Stimulated activated CD4-positive, alpha-beta T cell treated with anti-CD3 and anti-CD28 coated beads, Interleukin-1b, Interleukin-23, amount 100 ng/mL, for 1 hour (primary cell): ENCODE results near the gene RRBP1.

Experiments used
- DNase-seq, 2 donors: peaks; one replicate each; pipeline ENCODE4 v3.0.0-alpha.2; 2020; ENCODE audit warnings: low read depth in 2 of 2

The RRBP1 gene

DNA sequence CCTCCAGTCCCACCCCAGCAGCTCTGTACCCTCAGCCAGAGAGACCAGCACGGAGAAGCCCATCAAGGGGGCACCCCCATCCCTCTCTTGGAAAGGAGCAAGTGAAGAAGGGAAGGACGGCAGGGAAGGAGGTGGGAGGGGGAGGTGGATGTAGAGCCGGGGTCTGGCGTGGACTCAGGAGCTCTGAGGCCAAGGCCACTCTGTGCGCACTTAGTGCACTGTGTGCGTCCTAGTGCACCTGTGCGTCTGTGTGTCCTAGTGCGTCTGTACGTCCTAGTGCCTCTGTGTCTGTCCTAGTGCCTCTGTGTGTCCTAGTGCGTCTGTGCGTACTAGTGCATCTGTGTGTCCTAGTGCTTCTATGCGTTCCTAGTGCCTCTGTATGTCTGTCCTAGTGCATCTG, 58.0 kb downstream of the RRBP1 start:
- no peak for DNase-seq

GRCh38 chr20:17622851-17623508, 59.1 kb downstream of the RRBP1 start:
- DNase-seq, result no peak

DNA sequence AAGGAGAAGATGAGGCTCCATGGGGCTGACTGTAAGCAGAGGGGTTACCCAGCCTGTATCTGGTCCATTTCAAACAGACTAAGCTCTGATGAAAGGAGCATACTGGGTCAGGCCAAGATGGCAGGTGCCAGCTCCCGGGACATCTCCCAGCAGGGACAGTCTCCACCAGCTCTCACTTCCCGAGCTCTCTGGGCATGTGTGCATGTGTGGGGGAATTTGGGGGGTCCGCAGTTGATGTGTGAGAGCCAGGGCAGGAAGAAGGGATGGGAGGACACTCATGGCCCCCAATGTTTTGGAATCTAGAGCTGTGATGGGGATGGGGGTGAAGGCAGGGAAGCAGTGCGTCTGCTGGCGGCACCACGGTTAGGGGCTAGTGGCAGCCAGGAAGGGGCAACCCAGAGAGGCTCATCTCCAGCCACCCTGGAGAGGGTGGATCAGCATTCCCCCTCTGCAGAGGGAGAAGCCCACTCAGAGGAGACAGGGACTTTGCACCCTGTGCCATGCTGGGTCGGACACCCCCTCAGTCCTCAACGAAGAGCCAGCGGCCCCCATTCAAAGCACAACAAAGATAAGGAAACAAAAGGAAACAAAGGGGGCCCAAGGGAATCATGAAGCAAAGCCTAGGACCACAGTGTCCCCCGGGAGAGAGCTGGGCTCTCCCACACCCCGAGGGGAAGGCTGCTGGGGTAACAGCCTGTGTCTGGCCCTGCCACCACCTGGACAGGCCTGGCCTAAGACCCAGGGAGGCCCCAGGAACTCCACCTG, 59.8 kb downstream of the RRBP1 start:
- no peak for DNase-seq

GRCh38 chr20:17621229-17621968, 60.6 kb downstream of the RRBP1 start:
- no peak for DNase-seq

GRCh38 chr20:17620371-17621228, 61.4 kb downstream of the RRBP1 start:
- DNase-seq, result no peak

DNA sequence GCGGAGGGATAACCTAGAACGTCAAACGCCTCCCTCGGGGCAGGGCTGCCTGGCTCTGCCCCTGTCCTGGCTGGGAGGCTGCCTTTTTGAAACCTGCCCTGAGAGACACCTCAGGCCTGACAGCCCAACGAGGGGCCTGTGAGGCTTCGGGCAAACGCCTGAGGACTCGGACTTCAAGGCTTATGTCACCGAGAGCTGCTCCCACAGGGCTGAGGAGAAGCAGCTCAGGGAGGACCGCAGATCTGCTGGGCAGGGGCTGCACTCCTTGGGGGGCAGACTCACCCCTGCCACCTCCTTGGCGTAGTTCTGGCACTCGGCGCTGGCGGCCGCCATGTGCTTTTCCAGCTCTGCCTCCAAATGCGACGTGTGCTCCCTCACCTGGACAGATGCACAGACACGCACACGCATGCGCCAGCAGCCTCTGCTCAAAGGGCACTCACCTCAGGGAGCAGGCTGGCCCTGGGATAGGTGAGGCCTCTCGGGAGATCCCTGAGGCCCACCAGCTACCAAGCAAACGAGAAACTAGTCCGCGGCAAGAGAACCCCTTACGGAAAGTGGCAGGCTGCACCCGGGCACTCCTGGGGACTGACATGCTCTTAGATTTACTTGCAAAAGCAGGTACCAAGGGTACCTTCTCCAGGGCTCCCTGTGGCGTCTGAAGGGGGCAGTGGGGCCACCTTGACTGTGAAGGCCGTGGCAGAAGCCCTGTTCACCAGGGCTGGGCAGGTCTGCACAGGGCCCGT, 62.5 kb downstream of the RRBP1 start:
- DNase-seq, result no peak

GRCh38 chr20:17618673-17619013, 63.4 kb downstream of the RRBP1 start:
- no peak for DNase-seq

DNA sequence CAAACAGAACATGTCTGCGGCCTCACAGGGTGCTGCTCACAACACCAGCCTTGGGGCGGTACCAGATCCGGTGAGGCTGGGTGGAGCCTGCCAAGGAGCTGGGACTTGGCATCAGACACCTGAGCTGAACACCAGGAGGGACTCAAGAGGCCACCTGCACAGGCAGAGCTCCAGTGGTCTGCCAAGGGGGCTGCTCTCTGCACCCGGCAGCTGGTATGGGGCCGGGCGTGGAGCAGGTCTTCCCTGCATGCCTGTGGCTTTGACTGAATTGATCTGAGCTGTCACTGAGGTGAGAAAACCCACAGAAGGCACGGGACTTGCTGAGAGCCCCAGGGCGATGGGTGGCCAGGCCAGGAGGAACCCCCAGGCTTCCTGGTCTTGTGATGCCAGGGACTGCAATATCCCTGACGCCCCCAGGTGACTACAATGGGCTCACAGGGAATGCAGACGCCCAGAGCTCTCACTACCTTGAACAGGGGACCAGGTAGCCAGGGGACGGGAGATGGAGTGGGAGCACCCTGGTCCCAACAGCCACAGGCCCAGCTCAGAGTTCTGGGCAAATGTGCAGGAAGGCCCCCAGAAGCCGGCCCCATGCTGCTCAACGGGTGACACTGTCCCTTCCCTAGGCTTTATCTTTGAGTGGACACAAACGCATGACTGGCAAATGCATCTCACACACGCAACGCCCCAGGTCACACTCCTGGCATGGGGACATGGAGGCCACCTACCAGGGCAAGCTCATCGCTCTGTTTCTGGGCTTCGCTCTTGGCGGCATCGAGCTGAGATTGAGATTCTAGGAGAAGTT, 64.0 kb downstream of the RRBP1 start:
- no peak for DNase-seq

DNA sequence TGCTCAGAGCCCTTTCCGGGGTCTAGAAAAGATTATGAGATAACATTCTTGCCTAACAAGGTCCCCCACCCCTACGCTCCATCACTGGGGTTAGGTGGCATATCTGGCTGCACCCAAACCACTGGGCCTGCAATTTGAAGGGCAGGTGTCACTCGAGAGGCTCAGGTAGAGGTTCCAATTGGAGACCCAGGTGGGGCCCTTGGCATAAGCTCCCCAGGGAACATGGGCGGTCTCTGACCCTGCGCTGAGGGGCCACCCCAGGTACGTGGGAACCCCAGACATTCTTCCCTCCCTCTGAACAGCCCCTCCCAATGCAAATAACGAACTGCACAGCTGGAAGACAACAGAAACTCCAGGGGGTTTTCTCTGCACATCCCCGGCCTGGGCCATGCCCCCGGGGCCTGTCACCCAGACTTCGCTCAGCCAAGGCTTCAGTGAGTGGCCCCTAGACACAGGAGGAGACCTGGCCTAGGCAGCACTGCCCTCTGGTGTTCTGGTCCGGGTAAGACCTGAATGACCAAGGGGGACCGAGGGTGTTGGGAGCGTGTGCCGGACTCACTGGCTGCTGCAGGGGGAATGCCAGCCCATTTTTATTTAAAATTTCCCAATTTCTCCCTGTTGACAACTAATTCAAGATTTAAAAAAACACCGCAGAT, 64.7 kb downstream of the RRBP1 start:
- no peak for DNase-seq

- no peak for DNase-seq
Measured at GRCh38 chr20:17616480-17617211, 65.4 kb downstream of the RRBP1 start.

DNA sequence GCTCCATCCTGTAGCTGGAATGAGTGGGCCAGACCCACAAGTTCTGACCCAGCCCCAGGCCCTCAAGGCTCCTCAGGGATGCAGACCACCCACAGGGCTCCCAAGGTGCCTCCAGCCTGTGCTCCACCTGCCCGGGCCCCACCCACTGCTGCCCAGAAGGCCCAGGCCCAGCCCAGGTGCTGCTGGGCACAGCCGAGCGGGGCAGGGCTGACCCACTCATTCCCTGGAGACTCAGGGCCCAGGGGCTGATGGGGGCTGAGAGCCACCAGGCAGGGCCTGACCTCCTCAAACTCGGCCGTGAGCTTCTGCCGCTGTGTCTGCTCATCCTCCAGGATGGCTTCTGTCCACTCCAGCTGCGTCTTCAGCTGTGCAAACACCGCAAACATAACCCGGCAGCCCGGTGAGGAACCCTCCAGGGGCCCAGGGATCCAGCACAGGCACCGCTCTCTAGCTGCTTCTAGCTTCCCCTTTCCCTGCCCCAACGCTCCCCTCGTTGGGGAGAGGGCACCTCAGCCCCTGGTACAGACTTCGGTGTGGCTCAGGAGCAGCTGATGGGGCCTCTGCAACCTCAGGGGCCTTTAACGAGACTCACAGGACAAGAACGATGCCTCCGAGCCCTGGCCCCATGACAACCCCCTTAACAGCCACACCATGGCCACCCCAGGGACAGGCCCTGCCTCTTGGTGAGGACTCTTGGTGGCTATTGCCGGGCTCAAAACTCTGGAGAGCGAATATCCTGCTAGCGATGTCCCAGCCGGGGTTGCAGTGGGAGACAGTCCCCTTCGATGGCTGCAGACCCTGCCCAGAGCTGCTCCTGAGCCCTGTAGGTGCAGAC, 66.2 kb downstream of the RRBP1 start:
- DNase-seq, result no peak

GRCh38 chr20:17614812-17615644, 67.0 kb downstream of the RRBP1 start:
- no peak for DNase-seq

DNA sequence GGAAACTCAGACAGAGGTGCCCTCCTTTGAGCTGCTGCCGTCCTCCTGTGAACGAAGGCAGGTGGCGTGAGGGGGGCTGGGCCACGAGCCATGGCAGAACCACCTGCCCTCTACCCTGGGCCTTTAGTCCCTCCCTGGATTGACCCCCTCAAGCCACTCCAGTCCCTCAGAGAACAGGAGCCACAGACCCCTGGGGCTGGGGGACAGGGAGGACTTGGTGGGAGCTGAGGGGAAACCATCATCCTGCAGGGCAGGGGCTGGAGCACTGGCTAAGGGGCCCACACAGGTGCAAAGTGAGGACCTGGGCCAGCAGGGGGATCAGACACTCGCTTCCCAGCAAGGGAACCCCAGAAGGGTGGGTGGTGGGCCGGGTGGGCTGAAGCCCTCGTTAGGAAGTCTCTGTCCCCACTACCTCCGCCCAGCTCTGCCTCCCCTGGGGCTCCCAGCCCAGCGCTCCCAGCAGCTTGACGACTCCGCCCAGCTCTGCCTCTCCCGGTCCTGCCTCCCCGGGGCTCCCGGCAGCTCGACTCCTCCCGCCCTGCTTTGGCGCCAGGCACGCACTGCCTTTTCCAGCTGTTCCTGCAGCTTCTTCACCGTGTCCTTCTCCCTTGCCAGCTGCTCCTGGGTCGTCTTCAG, 67.7 kb downstream of the RRBP1 start:
- DNase-seq, result no peak

DNA sequence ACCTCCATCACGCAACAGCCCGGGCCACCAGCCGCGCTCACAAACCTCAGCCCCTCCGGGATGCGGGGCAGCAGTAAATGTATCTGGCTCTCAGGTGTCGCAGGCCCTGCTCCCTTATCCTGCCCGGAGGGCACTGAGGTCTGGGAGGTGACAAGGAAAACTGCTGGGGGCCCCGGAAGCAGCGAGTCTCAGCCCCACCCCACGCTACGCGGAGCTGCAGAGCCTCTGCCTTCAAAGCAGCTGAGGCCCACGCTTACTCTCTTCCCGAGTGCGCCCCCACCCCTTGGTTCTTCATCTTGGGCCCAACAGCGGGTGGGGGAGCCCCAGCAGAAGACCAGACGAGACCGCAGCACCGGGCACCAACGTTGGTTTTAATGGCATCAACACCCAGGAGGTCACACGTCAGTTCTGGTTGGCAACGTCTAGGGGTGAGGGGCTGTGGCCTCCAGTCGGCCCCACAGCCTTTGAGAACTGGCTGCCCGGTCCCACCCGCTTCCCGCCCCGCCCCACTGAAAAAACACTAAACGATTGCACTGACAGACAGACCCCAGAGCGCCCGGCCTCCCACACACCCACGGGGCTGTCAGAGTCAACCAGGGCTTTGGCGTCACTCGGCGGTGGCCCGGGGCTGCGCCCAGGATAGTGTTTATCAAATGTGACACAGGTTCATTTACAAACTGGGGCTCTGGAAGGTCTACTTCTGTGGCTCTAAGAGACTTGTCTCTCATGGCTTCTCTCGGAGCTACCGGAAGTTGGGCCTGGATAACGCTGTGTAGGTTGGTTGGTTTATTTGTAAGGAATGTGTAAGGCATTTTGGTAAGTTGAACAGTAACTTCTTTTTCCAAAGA, 68.5 kb downstream of the RRBP1 start:
- no peak for DNase-seq

DNA sequence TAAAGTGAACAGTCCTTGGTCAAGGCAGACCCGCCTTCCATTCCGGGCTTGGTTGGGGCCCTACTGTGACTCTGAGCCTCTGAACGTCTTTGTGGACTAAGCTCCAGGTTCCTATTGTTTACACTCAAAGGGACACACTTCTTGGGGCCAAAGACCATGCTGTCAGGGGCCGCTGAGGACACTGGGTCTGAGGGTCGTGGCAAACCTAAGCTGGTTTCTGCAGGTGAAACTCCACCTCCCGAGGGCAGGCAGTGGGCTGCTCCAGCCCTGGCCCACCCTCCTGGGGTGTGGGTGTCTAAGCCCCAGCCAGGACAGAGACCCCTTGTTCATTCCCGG, 69.1 kb downstream of the RRBP1 start:
- DNase-seq, result no peak
